HepG2 (cell line): ENCODE measurements around the gene OGFR. TPM values are rescaled to one million over a fixed set of nuclear protein-coding genes. Genes with fewer than 3 reads are reported as not detected.
A peak's percentile ranks its signal among the peaks of the same experiment; 100 is the strongest.

Source experiments
- ATAC-seq: fragments of 200-7000 bp; cut with Tn5 transposase; 3 replicates; pipeline ENCODE4 v1.9.1; 2020; ENCODE audit warnings: mild to moderate bottlenecking, moderate library complexity
- BruUV-seq: library from RNA; stranded (reverse); fragments of 400-500 nt; replicated peaks from 2 replicates; lab custom pipeline; 2021; lab: Mats Ljungman, UMichigan
- CTCF ChIA-PET: fragments of 300-600 bp; formaldehyde crosslinking; extraction: SDS; loops from one replicate; lab custom pipeline; 2021; ENCODE audit warnings: low total read pairs, inconsistent platforms, low intra/inter-chr PET ratio; lab: Yijun Ruan, JAX
- POLR2A ChIA-PET: fragments of 350-600 bp; sonication (Branson Sonifier 250); formaldehyde crosslinking; loops from one replicate; lab custom pipeline; 2020; ENCODE audit warnings: antibody characterized with exemption, inconsistent platforms; lab: Yijun Ruan, JAX
- DNase-seq: peaks from one replicate; pipeline ENCODE4 v3.0.0-alpha.2; 2015; ENCODE audit warnings: low spot score
- FAIRE-seq: peaks from 3 replicates; lab custom pipeline; 2011; peaks lifted over from hg19 to GRCh38; lab: Jason Lieb, UNC
- H2AFZ ChIP-seq: one replicate; pipeline ENCODE4 v1.6.1; 2011; ENCODE audit warnings: low read length, inconsistent platforms
- H3K27ac ChIP-seq: fragments of 300-600 bp; 3 replicates; pipeline ENCODE4 v1.8.0; 2011; ENCODE audit warnings: mixed run types, mild to moderate bottlenecking, mixed read lengths, low read length, inconsistent platforms; ENCODE audit not compliant: insufficient read depth; ENCODE audit errors: extremely low read length
- H3K27me3 ChIP-seq, 2 experiments: fragments of 200-600 bp in 1 of 2; 2 replicates in 1 of 2; 3 replicates in 1 of 2; pipeline versions ENCODE4 v1.6.0 to v1.8.0; 2011; ENCODE audit warnings: low read length in 2 of 2, mild to moderate bottlenecking in 2 of 2, moderate library complexity in 2 of 2, inconsistent platforms in 1 of 2; ENCODE audit not compliant: insufficient read depth in 2 of 2, control insufficient read depth in 1 of 2
- H3K36me3 ChIP-seq, 2 experiments: fragments of 200-600 bp in 1 of 2; replicated peaks in 1 of 2; 2 replicates in 1 of 2; 3 replicates in 1 of 2; pipeline versions ENCODE4 v1.5.1 to v1.8.0; 2011; ENCODE audit warnings: low read length in 2 of 2, inconsistent platforms in 1 of 2; ENCODE audit not compliant: insufficient read depth in 2 of 2, control insufficient read depth in 1 of 2
- H3K4me1 ChIP-seq: 2 replicates; pipeline ENCODE4 v1.5.1; 2012; ENCODE audit warnings: low read length, inconsistent platforms; ENCODE audit not compliant: insufficient read depth
- H3K4me2 ChIP-seq: 2 replicates; pipeline ENCODE4 v1.6.0; 2011; ENCODE audit warnings: low read depth, low read length, inconsistent platforms
- H3K4me3 ChIP-seq, 3 experiments: fragments of 200-600 bp in 1 of 3; sonication (generic), shearing (Covaris generic) in 1 of 3; replicated peaks in 1 of 3; 2 replicates each; pipeline ENCODE4 v1.5.1; 2011 to 2016; ENCODE audit warnings: low read length in 3 of 3, inconsistent platforms in 2 of 3, low read depth in 2 of 3, mild to moderate bottlenecking in 2 of 3, control low read depth in 1 of 3, mixed read lengths in 1 of 3; ENCODE audit not compliant: insufficient read depth in 1 of 3
- H3K79me2 ChIP-seq: one replicate; pipeline ENCODE4 v1.6.1; 2011; ENCODE audit warnings: low read length, inconsistent platforms; ENCODE audit not compliant: insufficient read depth
- H3K9ac ChIP-seq: 2 replicates; pipeline ENCODE4 v1.6.0; 2011; ENCODE audit warnings: mild to moderate bottlenecking, low read depth, low read length, inconsistent platforms; ENCODE audit not compliant: insufficient read depth
- H3K9me3 ChIP-seq: 2 replicates; pipeline ENCODE4 v1.5.1; 2012; ENCODE audit warnings: mild to moderate bottlenecking, low read length
- H4K20me1 ChIP-seq: 2 replicates; pipeline ENCODE4 v1.6.0; 2011; ENCODE audit warnings: inconsistent platforms, mild to moderate bottlenecking, low read length, moderate library complexity; ENCODE audit not compliant: insufficient read depth
- BCL6 ChIP-seq: IDR thresholded peaks from 2 replicates; pipeline ENCODE4 v1.6.1; 2016; ENCODE audit warnings: missing genetic modification reagents, missing compliant biosample characterization
- DR1 ChIP-seq: sonication (generic); formaldehyde crosslinking; IDR thresholded peaks from 2 replicates; pipeline ENCODE4 v1.8.0; 2021; ENCODE audit warnings: mild to moderate bottlenecking, missing genetic modification reagents, inconsistent platforms
- HBP1 ChIP-seq: IDR thresholded peaks from 2 replicates; pipeline ENCODE4 v1.6.1; 2016; ENCODE audit warnings: low read depth, control low read depth
- KLF6 ChIP-seq: IDR thresholded peaks from 2 replicates; pipeline ENCODE4 v1.8.0; 2016; ENCODE audit warnings: missing biosample characterization, missing genetic modification reagents
- NFIC ChIP-seq: IDR thresholded peaks from 2 replicates; pipeline ENCODE4 v1.6.1; 2012; ENCODE audit warnings: mild to moderate bottlenecking, low read length, inconsistent platforms
- PBX3 ChIP-seq: sonication (generic); formaldehyde crosslinking; IDR thresholded peaks from 2 replicates; pipeline ENCODE4 v1.8.1; 2023; ENCODE audit warnings: missing genetic modification reagents, inconsistent platforms, borderline replicate concordance
- RNF2 ChIP-seq: fragments of 450-650 bp; conservative IDR thresholded peaks from 2 replicates; pipeline ENCODE4 v1.6.1; 2016; ENCODE audit warnings: low read depth
- YY1 ChIP-seq: IDR thresholded peaks from 2 replicates; pipeline ENCODE4 v1.6.1; 2011; ENCODE audit warnings: low read length, low read depth, moderate library complexity, mild to moderate bottlenecking; ENCODE audit not compliant: insufficient read depth, insufficient replicate concordance
- ZNF264 ChIP-seq: sonication (generic); formaldehyde crosslinking; IDR thresholded peaks from 2 replicates; pipeline ENCODE4 v1.4.0; 2020; ENCODE audit warnings: missing genetic modification reagents
- ZNF350 ChIP-seq: sonication (generic); formaldehyde crosslinking; IDR thresholded peaks from 2 replicates; pipeline ENCODE4 v1.4.0; 2020; ENCODE audit warnings: mild to moderate bottlenecking, low read depth, missing genetic modification reagents, borderline replicate concordance
- ZNF367 ChIP-seq: sonication (generic); formaldehyde crosslinking; IDR thresholded peaks from 2 replicates; pipeline ENCODE4 v1.4.0; 2020; ENCODE audit warnings: missing genetic modification reagents, borderline replicate concordance
- ZNF746 ChIP-seq: sonication (generic); formaldehyde crosslinking; IDR thresholded peaks from 2 replicates; pipeline ENCODE4 v1.8.0; 2022; ENCODE audit warnings: mild to moderate bottlenecking, missing genetic modification reagents
- WGBS: methylation state at CpG from one replicate; pipeline ENCODE4 v1.1.6; 2017; ENCODE audit warnings: low lambda C conversion rate; 5-methylcytosine and 5-hydroxymethylcytosine counted together
- in situ Hi-C: cut with HindIII; loops from 2 replicates; pipeline ENCODE4 v1.10.0; 2017; ENCODE audit warnings: low pct_unique_long_range_greater_than_20kb; ENCODE audit not compliant: extremely low pct_ligation_motif_present
- intact Hi-C: fragments of 100-400 bp; cut with micrococcal nuclease; formaldehyde crosslinking; loops from one replicate; pipeline ENCODE4 v1.10.0; 2022; ENCODE audit not compliant: unreplicated experiment
- polyA plus RNA-seq, 8 experiments: library from polyadenylated mRNA; depleted of rRNA in 3 of 8; stranded (reverse) in 7 of 8; unstranded in 1 of 8; fragments of >200 nt; fragmentation: Illumina TruSeq in 4 of 8; extraction: Trizol in 4 of 8; gene quantifications; 2 replicates each; pipeline versions ENCODE4 v1.2.1 to v1.2.3, GENCODE V29; 2011 to 2016; ENCODE audit warnings: low read depth in 4 of 8, missing spikeins in 1 of 8, mixed read lengths in 1 of 8; ENCODE audit not compliant: insufficient read depth in 1 of 8
- total RNA-seq, 5 experiments: library from RNA; depleted of rRNA; stranded (reverse); fragments of >200 nt; fragmentation: Illumina TruSeq; extraction: Trizol; gene quantifications; 2 replicates each; pipeline ENCODE4 v1.2.3, GENCODE V29; 2016; ENCODE audit warnings: low read depth in 1 of 5

OGFR gene
- total and polyA plus RNA-seq, 2 of the 13 experiments (the other 11 are each of a cell fraction or from before 2014, with no cell fraction given): 47.7 to 81.8 TPM

- H3K27ac ChIP-seq: peak within 1 kb of the TSS; percentile 74
- CTCF ChIA-PET: no interaction called here
- BruUV-seq: no TSS peak
- 63% methylated on average over 93 of the region's 108 CpGs for WGBS
- ATAC-seq: peak; percentile 11
- peak within 1 kb of the TSS; percentile 72 for H3K9ac ChIP-seq
- peaks cover 2 to 14% of the 10 kb centered on the region in 2 experiments; a peak in 2 of 5 replicates for H3K36me3 ChIP-seq
- in situ Hi-C loops: no loop called here
- no peaks in the 10 kb centered on the region for H3K27me3 ChIP-seq
- no peak for FAIRE-seq
- peak within 1 kb of the TSS; percentile 51 to 77 (median 68) for H3K4me3 ChIP-seq
- peaks cover 4% of the 10 kb centered on the region; the same call in 1 of the 2 replicates for H4K20me1 ChIP-seq
- intact Hi-C loops: no loop called here
- POLR2A ChIA-PET: interaction anchor here (1.5 to 6.8 kb wide), 6 partner anchors 12 to 448 kb away, joined by 3 to 64 read pairs (median 8); partner anchors contain the start of genes MRGBP and OGFR
- peaks cover 67% of the 10 kb centered on the region for H3K4me1 ChIP-seq
- H3K4me2 ChIP-seq: peak within 1 kb of the TSS; percentile 89
- peak; percentile 63 for DNase-seq
- H3K79me2 ChIP-seq: peaks cover 6% of the 10 kb centered on the region
- no peak within 1 kb of the TSS for H2AFZ ChIP-seq
- no peaks in the 10 kb centered on the region for H3K9me3 ChIP-seq
- TF ChIP-seq ZNF746 (CRISPR knock-in tag): 0 out of 2 replicates have a peak, but pooled peaks have one; percentile 40
- TF ChIP-seq ZNF350: no peak
- no peak for TF ChIP-seq ZNF367 (CRISPR knock-in tag)
- no peak for TF ChIP-seq ZNF264 (CRISPR knock-in tag)
- peak; percentile 43 for TF ChIP-seq YY1
- no peak for TF ChIP-seq PBX3 (CRISPR knock-in tag)
- no peak for TF ChIP-seq BCL6 (CRISPR knock-in tag)
- TF ChIP-seq KLF6 (CRISPR knock-in tag): peak; percentile 27; the same call in 1 of the 2 replicates
- no peak; the same call in 1 of the 2 replicates for TF ChIP-seq DR1 (CRISPR knock-in tag)
- no peak for TF ChIP-seq HBP1
- TF ChIP-seq RNF2: peak; percentile 72; the same call in 1 of the 2 replicates
- no peak for TF ChIP-seq NFIC
Observed at GRCh38 chr20:62816884-62817873, 12.5 kb downstream of the OGFR start, which contains the start of gene COL9A3. Gene COL9A3, plus strand, starts transcription at chr20:62817050. Its CDS starts 15 bp downstream, at chr20:62817065.
